ENCODE results near the gene GLMP. TPM values are rescaled to one million over a fixed set of nuclear protein-coding genes. Genes with fewer than 3 reads are reported as not detected.

Gene GLMP
- total and polyA plus RNA-seq, 2 of the 13 experiments (the other 11 are each of a cell fraction or from before 2014, with no cell fraction given) = 44.6 to 75.8 TPM

DNA sequence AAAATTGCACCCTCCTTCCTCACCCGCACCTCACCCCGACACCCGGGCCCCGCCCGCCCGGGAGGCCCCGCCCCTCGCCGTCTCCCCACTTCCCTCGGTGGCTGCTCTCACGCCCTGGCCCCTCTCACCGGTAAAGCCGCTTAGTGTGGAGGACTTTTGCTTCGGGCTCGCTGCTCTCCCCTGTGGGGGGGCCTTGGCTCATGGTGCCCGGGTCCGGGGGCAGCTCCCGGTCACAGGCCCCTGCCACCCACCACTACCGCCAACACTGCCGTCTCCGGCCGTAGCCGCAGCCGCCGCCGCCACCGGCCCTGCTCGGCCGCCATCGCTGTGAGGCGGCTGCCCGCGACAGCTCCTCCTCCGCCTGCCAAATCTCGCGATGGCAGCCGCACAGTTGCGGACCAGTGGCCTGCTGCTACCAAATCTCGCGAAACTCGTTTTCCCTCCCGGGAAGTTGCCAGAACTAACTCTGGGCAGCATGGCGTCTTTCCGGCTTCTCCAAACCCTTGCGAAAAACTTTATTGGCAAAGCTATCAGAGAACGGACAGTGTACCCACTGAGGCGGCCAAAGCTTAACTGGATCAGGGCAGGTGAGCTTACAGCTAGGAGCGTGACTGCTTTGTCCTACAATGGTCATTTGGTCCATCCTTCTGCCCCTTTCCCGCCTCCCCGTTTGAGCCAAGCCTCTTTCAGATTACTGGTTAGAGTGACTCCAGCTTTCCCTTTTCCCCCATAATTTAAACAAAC is 12.8 kb downstream of the GLMP start, which contains the start of gene SMG5 (continued):
- TF ChIP-seq ZSCAN29 (CRISPR knock-in tag; conservative IDR thresholded peaks at IDR 0.05) = peak; percentile 79
- TF ChIP-seq ATAD3A (CRISPR knock-in tag; IDR thresholded peaks at IDR 0.05) = no peak
- TF ChIP-seq ZC3H13 (CRISPR knock-in tag; IDR thresholded peaks at IDR 0.05) = no peak
- TF ChIP-seq MED8 (CRISPR knock-in tag; IDR thresholded peaks at IDR 0.05; ENCODE audit: insufficient replicate concordance) = peak; percentile 84
- TF ChIP-seq, protein P1, sequence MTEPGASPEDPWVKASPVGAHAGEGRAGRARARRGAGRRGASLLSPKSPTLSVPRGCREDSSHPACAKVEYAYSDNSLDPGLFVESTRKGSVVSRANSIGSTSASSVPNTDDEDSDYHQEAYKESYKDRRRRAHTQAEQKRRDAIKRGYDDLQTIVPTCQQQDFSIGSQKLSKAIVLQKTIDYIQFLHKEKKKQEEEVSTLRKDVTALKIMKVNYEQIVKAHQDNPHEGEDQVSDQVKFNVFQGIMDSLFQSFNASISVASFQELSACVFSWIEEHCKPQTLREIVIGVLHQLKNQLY (CRISPR knock-in tag; IDR thresholded peaks at IDR 0.05) = 0 out of 2 replicates have a peak, but pooled peaks have one; percentile 29
- TF ChIP-seq, protein P2, sequence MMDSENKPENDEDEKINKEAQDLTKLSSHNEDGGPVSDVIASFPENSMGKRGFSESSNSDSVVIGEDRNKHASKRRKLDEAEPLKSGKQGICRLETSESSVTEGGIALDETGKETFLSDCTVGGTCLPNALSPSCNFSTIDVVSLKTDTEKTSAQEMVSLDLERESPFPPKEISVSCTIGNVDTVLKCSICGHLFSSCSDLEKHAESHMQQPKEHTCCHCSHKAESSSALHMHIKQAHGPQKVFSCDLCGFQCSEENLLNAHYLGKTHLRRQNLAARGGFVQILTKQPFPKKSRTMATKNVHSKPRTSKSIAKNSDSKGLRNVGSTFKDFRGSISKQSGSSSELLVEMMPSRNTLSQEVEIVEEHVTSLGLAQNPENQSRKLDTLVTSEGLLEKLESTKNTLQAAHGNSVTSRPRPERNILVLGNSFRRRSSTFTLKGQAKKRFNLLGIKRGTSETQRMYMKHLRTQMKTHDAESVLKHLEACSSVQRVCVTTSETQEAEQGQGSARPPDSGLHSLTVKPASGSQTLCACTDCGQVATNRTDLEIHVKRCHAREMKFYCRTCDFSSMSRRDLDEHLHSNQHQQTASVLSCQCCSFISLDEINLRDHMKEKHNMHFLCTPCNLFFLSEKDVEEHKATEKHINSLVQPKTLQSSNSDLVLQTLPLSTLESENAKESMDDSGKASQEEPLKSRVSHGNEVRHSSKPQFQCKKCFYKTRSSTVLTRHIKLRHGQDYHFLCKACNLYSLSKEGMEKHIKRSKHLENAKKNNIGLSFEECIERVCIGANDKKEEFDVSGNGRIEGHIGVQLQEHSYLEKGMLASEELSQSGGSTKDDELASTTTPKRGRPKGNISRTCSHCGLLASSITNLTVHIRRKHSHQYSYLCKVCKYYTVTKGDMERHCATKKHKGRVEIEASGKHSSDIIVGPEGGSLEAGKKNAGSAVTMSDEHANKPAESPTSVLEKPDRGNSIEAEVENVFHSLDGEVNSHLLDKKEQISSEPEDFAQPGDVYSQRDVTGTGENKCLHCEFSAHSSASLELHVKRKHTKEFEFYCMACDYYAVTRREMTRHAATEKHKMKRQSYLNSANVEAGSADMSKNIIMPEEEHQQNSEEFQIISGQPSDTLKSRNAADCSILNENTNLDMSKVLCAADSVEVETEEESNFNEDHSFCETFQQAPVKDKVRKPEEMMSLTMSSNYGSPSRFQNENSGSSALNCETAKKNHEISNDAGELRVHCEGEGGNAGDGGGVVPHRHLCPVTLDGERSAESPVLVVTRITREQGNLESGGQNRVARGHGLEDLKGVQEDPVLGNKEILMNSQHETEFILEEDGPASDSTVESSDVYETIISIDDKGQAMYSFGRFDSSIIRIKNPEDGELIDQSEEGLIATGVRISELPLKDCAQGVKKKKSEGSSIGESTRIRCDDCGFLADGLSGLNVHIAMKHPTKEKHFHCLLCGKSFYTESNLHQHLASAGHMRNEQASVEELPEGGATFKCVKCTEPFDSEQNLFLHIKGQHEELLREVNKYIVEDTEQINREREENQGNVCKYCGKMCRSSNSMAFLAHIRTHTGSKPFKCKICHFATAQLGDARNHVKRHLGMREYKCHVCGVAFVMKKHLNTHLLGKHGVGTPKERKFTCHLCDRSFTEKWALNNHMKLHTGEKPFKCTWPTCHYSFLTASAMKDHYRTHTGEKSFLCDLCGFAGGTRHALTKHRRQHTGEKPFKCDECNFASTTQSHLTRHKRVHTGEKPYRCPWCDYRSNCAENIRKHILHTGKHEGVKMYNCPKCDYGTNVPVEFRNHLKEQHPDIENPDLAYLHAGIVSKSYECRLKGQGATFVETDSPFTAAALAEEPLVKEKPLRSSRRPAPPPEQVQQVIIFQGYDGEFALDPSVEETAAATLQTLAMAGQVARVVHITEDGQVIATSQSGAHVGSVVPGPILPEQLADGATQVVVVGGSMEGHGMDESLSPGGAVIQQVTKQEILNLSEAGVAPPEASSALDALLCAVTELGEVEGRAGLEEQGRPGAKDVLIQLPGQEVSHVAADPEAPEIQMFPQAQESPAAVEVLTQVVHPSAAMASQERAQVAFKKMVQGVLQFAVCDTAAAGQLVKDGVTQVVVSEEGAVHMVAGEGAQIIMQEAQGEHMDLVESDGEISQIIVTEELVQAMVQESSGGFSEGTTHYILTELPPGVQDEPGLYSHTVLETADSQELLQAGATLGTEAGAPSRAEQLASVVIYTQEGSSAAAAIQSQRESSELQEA (CRISPR knock-in tag; IDR thresholded peaks at IDR 0.05; ENCODE audit: not compliant biosample characterization) = peak; percentile 63
- TF ChIP-seq SALL1 (CRISPR knock-in tag; IDR thresholded peaks at IDR 0.05) = peak; percentile 61
- no peak for TF ChIP-seq ARNT (IDR thresholded peaks at IDR 0.05)
- TF ChIP-seq, protein P3, sequence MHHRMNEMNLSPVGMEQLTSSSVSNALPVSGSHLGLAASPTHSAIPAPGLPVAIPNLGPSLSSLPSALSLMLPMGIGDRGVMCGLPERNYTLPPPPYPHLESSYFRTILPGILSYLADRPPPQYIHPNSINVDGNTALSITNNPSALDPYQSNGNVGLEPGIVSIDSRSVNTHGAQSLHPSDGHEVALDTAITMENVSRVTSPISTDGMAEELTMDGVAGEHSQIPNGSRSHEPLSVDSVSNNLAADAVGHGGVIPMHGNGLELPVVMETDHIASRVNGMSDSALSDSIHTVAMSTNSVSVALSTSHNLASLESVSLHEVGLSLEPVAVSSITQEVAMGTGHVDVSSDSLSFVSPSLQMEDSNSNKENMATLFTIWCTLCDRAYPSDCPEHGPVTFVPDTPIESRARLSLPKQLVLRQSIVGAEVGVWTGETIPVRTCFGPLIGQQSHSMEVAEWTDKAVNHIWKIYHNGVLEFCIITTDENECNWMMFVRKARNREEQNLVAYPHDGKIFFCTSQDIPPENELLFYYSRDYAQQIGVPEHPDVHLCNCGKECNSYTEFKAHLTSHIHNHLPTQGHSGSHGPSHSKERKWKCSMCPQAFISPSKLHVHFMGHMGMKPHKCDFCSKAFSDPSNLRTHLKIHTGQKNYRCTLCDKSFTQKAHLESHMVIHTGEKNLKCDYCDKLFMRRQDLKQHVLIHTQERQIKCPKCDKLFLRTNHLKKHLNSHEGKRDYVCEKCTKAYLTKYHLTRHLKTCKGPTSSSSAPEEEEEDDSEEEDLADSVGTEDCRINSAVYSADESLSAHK (CRISPR knock-in tag; IDR thresholded peaks at IDR 0.05; ENCODE audit: borderline replicate concordance) = no peak; the same call in 1 of the 2 replicates
- TF ChIP-seq, protein P4, sequence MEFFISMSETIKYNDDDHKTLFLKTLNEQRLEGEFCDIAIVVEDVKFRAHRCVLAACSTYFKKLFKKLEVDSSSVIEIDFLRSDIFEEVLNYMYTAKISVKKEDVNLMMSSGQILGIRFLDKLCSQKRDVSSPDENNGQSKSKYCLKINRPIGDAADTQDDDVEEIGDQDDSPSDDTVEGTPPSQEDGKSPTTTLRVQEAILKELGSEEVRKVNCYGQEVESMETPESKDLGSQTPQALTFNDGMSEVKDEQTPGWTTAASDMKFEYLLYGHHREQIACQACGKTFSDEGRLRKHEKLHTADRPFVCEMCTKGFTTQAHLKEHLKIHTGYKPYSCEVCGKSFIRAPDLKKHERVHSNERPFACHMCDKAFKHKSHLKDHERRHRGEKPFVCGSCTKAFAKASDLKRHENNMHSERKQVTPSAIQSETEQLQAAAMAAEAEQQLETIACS (CRISPR knock-in tag; IDR thresholded peaks at IDR 0.05) = no peak
- TF ChIP-seq SALL2 (CRISPR knock-in tag; IDR thresholded peaks at IDR 0.05) = peak; percentile 88
- TF ChIP-seq NAIF1 (CRISPR knock-in tag; IDR thresholded peaks at IDR 0.05; ENCODE audit: borderline replicate concordance) = peak; percentile 68; the same call in 1 of the 2 replicates
- peak; percentile 95 for TF ChIP-seq ELF1 (CRISPR knock-in tag; IDR thresholded peaks at IDR 0.05)
- no peak for TF ChIP-seq HMGA1 (CRISPR knock-in tag; conservative IDR thresholded peaks at IDR 0.05)
